ENCODE data around the gene PRKCH. TPM values are rescaled to one million over a fixed set of nuclear protein-coding genes. Genes with fewer than 3 reads are reported as not detected.

PRKCH gene
- total RNA-seq, 2 experiments from 2014 or later: 193 to 194 TPM

GRCh38 chr14:61501714-61502458 is 180.5 kb downstream of the PRKCH start:
- H3K27me3 Mint-ChIP-seq: no peaks in the 10 kb centered on the region
- peaks cover 5% of the 10 kb centered on the region for H3K9me3 Mint-ChIP-seq
- ChIA-PET POLR2A (interaction anchor here (0.7 to 8.6 kb wide), 10 partner anchors 9 to 167 kb away, joined by 3 to 100 read pairs (median 3); no protein-coding TSS in a partner anchor), CTCF (interaction anchor here (0.8 to 8.8 kb wide), 8 partner anchors 9 to 336 kb away, joined by 3 to 94 read pairs (median 4); no protein-coding TSS in a partner anchor)
- no peak for DNase-seq
- no peak for ATAC-seq
- peaks cover 93% of the 10 kb centered on the region for H3K4me1 Mint-ChIP-seq (ENCODE audit: low read depth)
- H3K4me3 Mint-ChIP-seq: peak overlapping the region; percentile 70
- no peak for TF ChIP-seq CTCF (IDR thresholded peaks at IDR 0.05)
- intact Hi-C loops (cut with micrococcal nuclease): loop anchor here (2.0 to 10.0 kb wide), 2 partner anchors 25 to 93 kb away; no protein-coding TSS in a partner anchor
- peaks cover 79% of the 10 kb centered on the region for H3K36me3 Mint-ChIP-seq (ENCODE audit: low read depth)
- peak overlapping the region; percentile 100 for H3K27ac Mint-ChIP-seq

GRCh38 chr14:61502459-61503093 is 181.2 kb downstream of the PRKCH start:
- Mint-ChIP-seq H3K4me1 (ENCODE audit: low read depth) (peaks cover 93% of the 10 kb centered on the region), H3K4me3 (peak overlapping the region; percentile 70), H3K27me3 (no peaks in the 10 kb centered on the region), H3K9me3 (peaks cover 5% of the 10 kb centered on the region), H3K36me3 (ENCODE audit: low read depth) (peaks cover 79% of the 10 kb centered on the region), H3K27ac (peak overlapping the region; percentile 100)
- ChIA-PET CTCF (interaction anchor here (0.8 to 8.8 kb wide), 8 partner anchors 9 to 335 kb away, joined by 3 to 94 read pairs (median 4); no protein-coding TSS in a partner anchor), POLR2A (interaction anchor here (0.8 to 8.6 kb wide), 9 partner anchors 10 to 168 kb away, joined by 3 to 100 read pairs (median 3); no protein-coding TSS in a partner anchor)
- ATAC-seq (peak; percentile 12), DNase-seq (no peak)
- intact Hi-C loops (cut with micrococcal nuclease): loop anchor here (2.0 to 10.0 kb wide), 2 partner anchors 26 to 92 kb away; no protein-coding TSS in a partner anchor
- no peak for TF ChIP-seq CTCF (IDR thresholded peaks at IDR 0.05)

GRCh38 chr14:61503167-61503801 is 181.9 kb downstream of the PRKCH start:
- Mint-ChIP-seq H3K27me3 (no peaks in the 10 kb centered on the region), H3K9me3 (peaks cover 5% of the 10 kb centered on the region), H3K36me3 (ENCODE audit: low read depth) (peaks cover 81% of the 10 kb centered on the region), H3K4me1 (ENCODE audit: low read depth) (peaks cover 97% of the 10 kb centered on the region), H3K4me3 (peak overlapping the region; percentile 70), H3K27ac (peak overlapping the region; percentile 100)
- ChIA-PET CTCF (interaction anchor here (0.8 to 8.8 kb wide), 15 partner anchors 9 to 334 kb away, joined by 3 to 94 read pairs (median 4); partner anchors contain the start of gene TMEM30B), POLR2A (interaction anchor here (0.7 to 8.6 kb wide), 15 partner anchors 9 to 197 kb away, joined by 3 to 100 read pairs (median 3); no protein-coding TSS in a partner anchor)
- peak; percentile 75 for ATAC-seq
- no peak for TF ChIP-seq CTCF (IDR thresholded peaks at IDR 0.05)
- peak; percentile 89 for DNase-seq
- intact Hi-C loops (cut with micrococcal nuclease): loop anchor here (2.0 to 10.0 kb wide), 2 partner anchors 26 to 92 kb away; no protein-coding TSS in a partner anchor

GRCh38 chr14:61504901-61505300 is 183.5 kb downstream of the PRKCH start:
- no peak for TF ChIP-seq CTCF (IDR thresholded peaks at IDR 0.05)
- no peaks in the 10 kb centered on the region for H3K27me3 Mint-ChIP-seq
- ChIA-PET POLR2A (interaction anchor here (0.8 to 8.6 kb wide), 6 partner anchors 19 to 190 kb away, joined by 3 to 100 read pairs (median 4); partner anchors contain the start of gene HIF1A), CTCF (interaction anchor here (2.0 to 8.8 kb wide), 3 partner anchors 28 to 44 kb away, joined by 11 to 94 read pairs (median 11); no protein-coding TSS in a partner anchor)
- peak overlapping the region; percentile 48 for H3K4me3 Mint-ChIP-seq
- H3K27ac Mint-ChIP-seq: peak overlapping the region; percentile 100
- DNase-seq (no peak), ATAC-seq (peak; percentile 10)
- peaks cover 81% of the 10 kb centered on the region for H3K36me3 Mint-ChIP-seq (ENCODE audit: low read depth)
- H3K9me3 Mint-ChIP-seq: peaks cover 5% of the 10 kb centered on the region
- intact Hi-C loops (cut with micrococcal nuclease): loop anchor here (10.0 kb wide), 1 partner anchor 90 kb away; no protein-coding TSS in a partner anchor
- peaks cover 97% of the 10 kb centered on the region for H3K4me1 Mint-ChIP-seq (ENCODE audit: low read depth)

All from activated CD8-positive, alpha-beta T cell treated with anti-CD3 and anti-CD28 coated beads for 36 hours (primary cell).